H1 (cell line): Measurements from ENCODE around the gene CDC42BPB. TPM values are rescaled to one million over a fixed set of nuclear protein-coding genes. Genes with fewer than 3 reads are reported as not detected.

Source experiments
- CTCF ChIA-PET: fragments of 300-600 bp; sonication (Branson Sonifier 250); formaldehyde crosslinking; loops from one replicate; lab custom pipeline; 2021; ENCODE audit not compliant: partially characterized antibody; lab: Charles Lee
- POLR2A ChIA-PET: fragments of 300-600 bp; sonication (Branson Sonifier 250); formaldehyde crosslinking; loops from one replicate; lab custom pipeline; 2021; ENCODE audit warnings: inconsistent platforms; ENCODE audit not compliant: partially characterized antibody; lab: Charles Lee
- DNase-seq, 2 experiments: peaks; one replicate each; pipeline versions ENCODE4 v3.0.0 to v3.0.0-alpha.2; 2010 to 2022; ENCODE audit warnings: low spot score in 2 of 2, low read depth in 1 of 2, mixed read lengths in 1 of 2
- FAIRE-seq: peaks from 2 replicates; lab custom pipeline; 2011; peaks lifted over from hg19 to GRCh38; lab: Jason Lieb, UNC
- H2AFZ ChIP-seq: 2 replicates; pipeline ENCODE4 v1.8.1; 2012; ENCODE audit warnings: low read length, inconsistent platforms
- H2AK5ac ChIP-seq: 2 replicates; pipeline ENCODE4 v1.6.1; 2013; ENCODE audit warnings: low read depth, low read length
- H2BK120ac ChIP-seq: replicated peaks from 2 replicates; pipeline ENCODE3; 2013; ENCODE audit warnings: low read depth, low read length, inconsistent platforms
- H2BK12ac ChIP-seq: 2 replicates; pipeline ENCODE4 v1.6.1; 2013; ENCODE audit warnings: low read depth, low read length
- H2BK15ac ChIP-seq: 2 replicates; pipeline ENCODE4 v1.6.1; 2013; ENCODE audit warnings: low read length
- H2BK20ac ChIP-seq: 2 replicates; pipeline ENCODE4 v1.6.1; 2013; ENCODE audit warnings: low read length
- H2BK5ac ChIP-seq: 2 replicates; pipeline ENCODE4 v1.6.1; 2013; ENCODE audit warnings: low read depth, low read length
- H3K14ac ChIP-seq: 2 replicates; pipeline ENCODE4 v1.6.1; 2013; ENCODE audit warnings: inconsistent platforms; ENCODE audit not compliant: insufficient read length
- H3K18ac ChIP-seq: 2 replicates; pipeline ENCODE4 v1.6.1; 2013; ENCODE audit warnings: low read length; ENCODE audit errors: extremely low read depth
- H3K23ac ChIP-seq: 2 replicates; pipeline ENCODE4 v1.6.1; 2013; ENCODE audit warnings: inconsistent platforms; ENCODE audit not compliant: insufficient read length
- H3K23me2 ChIP-seq: 2 replicates; pipeline ENCODE4 v1.6.1; 2013; ENCODE audit warnings: low read depth, low read length
- H3K27ac ChIP-seq: 2 replicates; pipeline ENCODE4 v1.6.1; 2011; ENCODE audit warnings: low read depth, low read length, inconsistent platforms
- H3K27me3 ChIP-seq, 4 experiments: replicated peaks in 1 of 4; 1 replicate in 1 of 4; 2 replicates in 3 of 4; pipeline versions ENCODE4 v1.6.1 to v1.8.1; 2011 to 2013; ENCODE audit warnings: low read length in 3 of 4, mild to moderate bottlenecking in 3 of 4, inconsistent platforms in 2 of 4, mixed read lengths in 2 of 4, moderate library complexity in 1 of 4; ENCODE audit not compliant: control insufficient read depth in 3 of 4, insufficient read depth in 3 of 4; ENCODE audit errors: extremely low read depth in 1 of 4
- H3K36me3 ChIP-seq, 4 experiments: 2 replicates each; pipeline versions ENCODE4 v1.6.1 to v1.8.1; 2011 to 2013; ENCODE audit warnings: mild to moderate bottlenecking in 4 of 4, low read length in 3 of 4, moderate library complexity in 2 of 4, control low read depth in 1 of 4, inconsistent platforms in 1 of 4; ENCODE audit not compliant: insufficient read depth in 4 of 4, control insufficient read depth in 2 of 4
- H3K4ac ChIP-seq: replicated peaks from 2 replicates; pipeline ENCODE3; 2013; ENCODE audit warnings: low read length, low read depth, mixed read lengths, inconsistent platforms; ENCODE audit not compliant: insufficient read length
- H3K4me1 ChIP-seq, 4 experiments: replicated peaks in 1 of 4; 1 replicate in 1 of 4; 2 replicates in 3 of 4; pipeline versions ENCODE4 v1.6.1 to v1.8.1; 2011 to 2013; ENCODE audit warnings: low read length in 3 of 4, inconsistent platforms in 2 of 4, mixed read lengths in 1 of 4; ENCODE audit not compliant: insufficient read depth in 4 of 4, control insufficient read depth in 3 of 4
- H3K4me2 ChIP-seq, 2 experiments: 2 replicates each; pipeline versions ENCODE4 v1.6.1 to v1.8.1; 2011 to 2013; ENCODE audit warnings: low read depth in 2 of 2, low read length in 2 of 2, control low read depth in 1 of 2, inconsistent platforms in 1 of 2, mild to moderate bottlenecking in 1 of 2; ENCODE audit not compliant: insufficient read depth in 1 of 2
- H3K4me3 ChIP-seq, 4 experiments: fragments of 200-600, 300-600 bp in 1 of 4; sonication (generic), shearing (Covaris generic), sonication (Bioruptor Twin) in 1 of 4; 2 replicates each; pipeline versions ENCODE4 v1.5.1 to v1.8.1; 2011 to 2016; ENCODE audit warnings: low read length in 4 of 4, low read depth in 3 of 4, control low read depth in 2 of 4, inconsistent platforms in 2 of 4, mild to moderate bottlenecking in 2 of 4, mixed read lengths in 1 of 4, moderate library complexity in 1 of 4; ENCODE audit not compliant: insufficient read depth in 2 of 4; ENCODE audit errors: extremely low read depth in 1 of 4
- H3K56ac ChIP-seq: replicated peaks from 2 replicates; pipeline ENCODE3; 2013; ENCODE audit warnings: low read depth, mild to moderate bottlenecking, mixed read lengths, low read length, inconsistent platforms; ENCODE audit not compliant: insufficient read length
- H3K79me1 ChIP-seq: 2 replicates; pipeline ENCODE4 v1.6.1; 2013; ENCODE audit warnings: low read depth, low read length, control low read depth
- H3K79me2 ChIP-seq, 2 experiments: 2 replicates each; pipeline versions ENCODE4 v1.6.1 to v1.8.1; 2012 to 2013; ENCODE audit warnings: low read length in 2 of 2, mild to moderate bottlenecking in 2 of 2, inconsistent platforms in 1 of 2; ENCODE audit not compliant: insufficient read depth in 2 of 2, control insufficient read depth in 1 of 2
- H3K9ac ChIP-seq, 4 experiments: replicated peaks in 1 of 4; 1 replicate in 1 of 4; 2 replicates in 3 of 4; pipeline versions ENCODE4 v1.6.1 to v1.8.1; 2011 to 2013; ENCODE audit warnings: low read depth in 3 of 4, low read length in 3 of 4, control low read depth in 2 of 4, mild to moderate bottlenecking in 2 of 4, moderate library complexity in 2 of 4, inconsistent platforms in 1 of 4; ENCODE audit errors: extremely low read depth in 1 of 4
- H3K9me3 ChIP-seq, 2 experiments: 2 replicates each; pipeline versions ENCODE4 v1.6.1 to v1.8.1; 2012 to 2013; ENCODE audit warnings: mild to moderate bottlenecking in 2 of 2, moderate library complexity in 2 of 2, control low read depth in 1 of 2, inconsistent platforms in 1 of 2, low read depth in 1 of 2, low read length in 1 of 2, mixed read lengths in 1 of 2; ENCODE audit not compliant: insufficient read depth in 2 of 2
- H4K20me1 ChIP-seq, 2 experiments: replicated peaks in 1 of 2; 2 replicates each; pipeline versions ENCODE3 to v1.8.1; 2011 to 2013; ENCODE audit warnings: inconsistent platforms in 2 of 2, low read length in 2 of 2, mild to moderate bottlenecking in 1 of 2; ENCODE audit not compliant: insufficient read depth in 2 of 2, control insufficient read depth in 1 of 2
- H4K5ac ChIP-seq: 2 replicates; pipeline ENCODE4 v1.6.1; 2013; ENCODE audit warnings: low read length, low read depth, mixed read lengths, inconsistent platforms; ENCODE audit not compliant: insufficient read length
- H4K8ac ChIP-seq: 2 replicates; pipeline ENCODE4 v1.8.0; 2013; ENCODE audit warnings: mild to moderate bottlenecking, moderate library complexity, low read length, inconsistent platforms; ENCODE audit not compliant: insufficient read depth; ENCODE audit errors: extremely low read depth
- H4K91ac ChIP-seq: replicated peaks from 2 replicates; pipeline ENCODE3; 2013; ENCODE audit warnings: low read length, mixed read lengths, inconsistent platforms; ENCODE audit not compliant: insufficient read length
- BCL11A ChIP-seq, 2 experiments: IDR thresholded peaks; one replicate each; pipeline ENCODE4 v1.6.1; 2011; ENCODE audit warnings: low read depth in 2 of 2, low read length in 2 of 2, mild to moderate bottlenecking in 2 of 2
- CBX5 ChIP-seq: fragments of 300-800, 300-1000 bp; sonication (generic); IDR thresholded peaks from 2 replicates; pipeline ENCODE4 v1.7.1; 2016; ENCODE audit warnings: antibody characterized with exemption, low read length, low read depth
- CHD1 ChIP-seq: IDR thresholded peaks from 2 replicates; pipeline ENCODE4 v1.6.1; 2012; ENCODE audit warnings: low read depth, low read length, improper control_type of control experiment
- CHD2 ChIP-seq: IDR thresholded peaks from 2 replicates; pipeline ENCODE4 v1.6.1; 2012; ENCODE audit warnings: low read length, improper control_type of control experiment
- EGR1 ChIP-seq: IDR thresholded peaks from 2 replicates; pipeline ENCODE4 v1.6.1; 2011; ENCODE audit warnings: low read depth, low read length, borderline replicate concordance
- SP2 ChIP-seq: IDR thresholded peaks from 2 replicates; pipeline ENCODE4 v1.6.1; 2012; ENCODE audit warnings: mild to moderate bottlenecking, low read length, inconsistent platforms
- TEAD4 ChIP-seq: IDR thresholded peaks from 2 replicates; pipeline ENCODE4 v1.6.1; 2012; ENCODE audit warnings: low read depth, low read length, inconsistent platforms, mixed read lengths
- WGBS, 2 experiments: shearing (Covaris generic) in 1 of 2; methylation state at CpG; one replicate each; pipeline versions ENCODE4 v1.1.6 to v1.1.7; 2013 to 2015; ENCODE audit warnings: low lambda C conversion rate in 2 of 2, mixed read lengths in 2 of 2, inconsistent platforms in 1 of 2, low coverage in 1 of 2, missing lambda C conversion rate in 1 of 2; ENCODE audit not compliant: insufficient replicate concordance in 2 of 2, insufficient coverage in 1 of 2, insufficient read length in 1 of 2; ENCODE audit errors: extremely low coverage in 1 of 2, missing lambda C conversion rate in 1 of 2; 5-methylcytosine and 5-hydroxymethylcytosine counted together
- polyA plus RNA-seq, 7 experiments: library from polyadenylated mRNA; depleted of rRNA in 3 of 7; stranded (reverse) in 5 of 7; unstranded in 2 of 7; fragments of >200 nt in 5 of 7; fragments of 200-250 nt in 2 of 7; gene quantifications; 1 replicate in 5 of 7; 2 replicates in 1 of 7; 4 replicates in 1 of 7; pipeline versions ENCODE4 v1.2.1 to v1.2.3, GENCODE V29; 2011 to 2013; ENCODE audit warnings: missing spikeins in 2 of 7, mixed read lengths in 2 of 7
- total RNA-seq: library from RNA; stranded (reverse); fragmentation: NEBNext Ultra II Directional; extraction: Animal tissue kit (Norgen Biotek cat#: 25700); gene quantifications from 2 replicates; pipeline ENCODE4 v1.2.1, GENCODE V29; 2021
- TF ChIP-seq, protein P1 (sequence below): IDR thresholded peaks from 2 replicates; pipeline ENCODE4 v1.6.1; 2012; ENCODE audit warnings: inconsistent platforms

The CDC42BPB gene
- total and polyA plus RNA-seq, 2 of the 8 experiments (the other 6 are each of a cell fraction or from before 2014, with no cell fraction given), result 51.2 to 88.2 TPM

- WGBS, 2 experiments, result 92% methylated on average over 6 of the region's 9 CpGs; no CpG with 5 or more reads in 1 of the 2 experiments
- Histone ChIP-seq H3K9me3 (no peaks in the 10 kb centered on the region), H3K14ac (no peak overlapping the region), H2AFZ (no peak overlapping the region), H3K56ac (no peak overlapping the region), H3K36me3 (peaks cover 6 to 63% (median 50%) of the 10 kb centered on the region in 4 experiments), H3K79me2 (no peaks in the 10 kb centered on the region), H3K4me1 (no peaks in the 10 kb centered on the region), H3K79me1 (no peaks in the 10 kb centered on the region), H3K4me3 (no peak overlapping the region), H3K27ac (no peak overlapping the region), H2BK20ac (no peak overlapping the region), H4K5ac (no peak overlapping the region), H2BK5ac (no peak overlapping the region), H3K4ac (no peak overlapping the region), H2AK5ac (no peak overlapping the region), H2BK12ac (no peak overlapping the region), H3K23me2 (no peaks in the 10 kb centered on the region), H2BK120ac (no peak overlapping the region), H4K8ac (peak overlapping the region; percentile 79; the same call in 1 of the 2 replicates), H3K4me2 (no peak overlapping the region), H2BK15ac (no peak overlapping the region), H3K18ac (no peak overlapping the region), H3K23ac (no peak overlapping the region), H3K9ac (no peak overlapping the region), H3K27me3 (no peaks in the 10 kb centered on the region), H4K91ac (no peak overlapping the region), H4K20me1 (peaks cover 6 to 12% of the 10 kb centered on the region in 2 experiments)
- DNase-seq (no peak), FAIRE-seq (no peak)
- TF ChIP-seq, protein P1, sequence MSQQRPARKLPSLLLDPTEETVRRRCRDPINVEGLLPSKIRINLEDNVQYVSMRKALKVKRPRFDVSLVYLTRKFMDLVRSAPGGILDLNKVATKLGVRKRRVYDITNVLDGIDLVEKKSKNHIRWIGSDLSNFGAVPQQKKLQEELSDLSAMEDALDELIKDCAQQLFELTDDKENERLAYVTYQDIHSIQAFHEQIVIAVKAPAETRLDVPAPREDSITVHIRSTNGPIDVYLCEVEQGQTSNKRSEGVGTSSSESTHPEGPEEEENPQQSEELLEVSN, result no peak
- TF ChIP-seq EGR1 (no peak), BCL11A (IDR thresholded peaks at IDR 0.05; ENCODE audit: low read depth in 2 of 2, low read length in 2 of 2) (no peak), CBX5 (no peak), SP2 (no peak), TEAD4 (no peak), CHD2 (no peak), CHD1 (no peak)
- POLR2A ChIA-PET, result no interaction called here
- CTCF ChIA-PET, result no interaction called here
These were observed 108.7 kb downstream of the CDC42BPB start for GRCh38 chr14:102948698-102949061.
